Upper lobe of left lung (tissue), 6 donors: ENCODE data around the gene ACKR2. TPM values are rescaled to one million over a fixed set of nuclear protein-coding genes. Genes with fewer than 3 reads are reported as not detected.

Experiments used
- ATAC-seq, 2 donors: fragments of 200-7000 bp; cut with Tn5 transposase; one replicate each; pipeline ENCODE4 v1.9.1; 2022; ENCODE audit warnings: mild to moderate bottlenecking in 2 of 2, moderate library complexity in 2 of 2; ENCODE audit not compliant: low FRiP score in 2 of 2
- DNase-seq, 2 donors: peaks; one replicate each; pipeline ENCODE4 v3.0.0-alpha.2; 2019 to 2020
- H3K27ac ChIP-seq, 4 donors: fragments of 200-600 bp; sonication (generic); one replicate each; pipeline ENCODE4 v1.5.1; 2016 to 2019
- H3K27me3 ChIP-seq, 4 donors: fragments of 200-600 bp; sonication (generic); one replicate each; pipeline ENCODE4 v1.5.1; 2017 to 2019
- H3K36me3 ChIP-seq, 4 donors: fragments of 200-600 bp; sonication (generic); one replicate each; pipeline ENCODE4 v1.5.1; 2016 to 2019
- H3K4me1 ChIP-seq, 4 donors: fragments of 200-600 bp; sonication (generic); one replicate each; pipeline ENCODE4 v1.5.1; 2018 to 2019
- H3K4me3 ChIP-seq, 4 donors: fragments of 200-600 bp; sonication (generic); one replicate each; pipeline ENCODE4 v1.5.1; 2017 to 2019; ENCODE audit warnings: mild to moderate bottlenecking in 2 of 4, moderate library complexity in 1 of 4
- H3K9me3 ChIP-seq, 4 donors: fragments of 200-600 bp; sonication (generic); one replicate each; pipeline ENCODE4 v1.5.1; 2018 to 2019
- CTCF ChIP-seq, 6 experiments: fragments of 450-650 bp in 4 of 6; fragments of 200-600 bp in 2 of 6; sonication (generic) in 2 of 6; IDR thresholded peaks; one replicate each; pipeline ENCODE4 v1.5.1; 2016 to 2019; ENCODE audit warnings: antibody characterized with exemption in 6 of 6
- EP300 ChIP-seq, 4 donors: sonication (generic); formaldehyde crosslinking; IDR thresholded peaks; one replicate each; pipeline ENCODE4 v1.5.1; 2017; ENCODE audit warnings: antibody characterized with exemption in 4 of 4, control low read depth in 2 of 4
- POLR2A ChIP-seq, 4 donors: fragments of 450-650 bp; IDR thresholded peaks; one replicate each; pipeline ENCODE4 v1.5.1; 2016 to 2017; ENCODE audit warnings: antibody characterized with exemption in 4 of 4, mild to moderate bottlenecking in 2 of 4
- POLR2AphosphoS5 ChIP-seq, 2 donors: sonication (generic); formaldehyde crosslinking; IDR thresholded peaks; one replicate each; pipeline ENCODE4 v1.5.1; 2017; ENCODE audit warnings: antibody characterized with exemption in 2 of 2
- WGBS, 2 donors: methylation state at CpG; one replicate each; pipeline ENCODE4 v1.1.5; 2017 to 2018; 5-methylcytosine and 5-hydroxymethylcytosine counted together
- total RNA-seq, 6 donors: library from RNA; depleted of rRNA in 4 of 6; stranded (reverse); fragments of >200 nt in 4 of 6; gene quantifications; one replicate each; pipeline versions ENCODE4 v1.1.0 to v1.2.1, GENCODE V29; 2016 to 2021
- donor health status: DM: no; HTN: no; CAD: no; lungs with moderate emphysema.
- donor health status: DM: no; HTN: yes; CAD: no; lungs with severe emphysema.

ACKR2 gene
- total RNA-seq, 6 donors from 2014 or later, result 1.1 to 8.2 (median 2.3) TPM; not detected in 1

- no peak overlapping the region for H3K27ac ChIP-seq
- H3K9me3 ChIP-seq, result no peaks in the 10 kb centered on the region
- no peaks in the 10 kb centered on the region for H3K27me3 ChIP-seq
- TF ChIP-seq EP300 (IDR thresholded peaks at IDR 0.05), result no peak
- TF ChIP-seq CTCF (IDR thresholded peaks at IDR 0.05), result no peak
- TF ChIP-seq POLR2A (IDR thresholded peaks at IDR 0.05), result no peak
- TF ChIP-seq POLR2AphosphoS5 (IDR thresholded peaks at IDR 0.05), result no peak
- peak in 1 of 2 donors; percentile 78 for DNase-seq
- 95 to 100% methylated on average over 5 to 28 of the region's 28 CpGs for WGBS, 2 donors
- H3K4me1 ChIP-seq, result peaks cover 7 to 22% (median 16%) of the 10 kb centered on the region in 4 donors
- no peak overlapping the region for H3K4me3 ChIP-seq
- H3K36me3 ChIP-seq, result no peaks in the 10 kb centered on the region
- ATAC-seq, result no peak
These were observed 39.6 kb upstream of the ACKR2 start for GRCh38 chr3:42769477-42770131.

GRCh38 chr3:42771271-42771670, 38.0 kb upstream of the ACKR2 start:
- ATAC-seq (no peak), DNase-seq (no peak)
- WGBS, 2 donors, result 54 to 77% methylated on average over 1 of the region's 1 CpG
- Histone ChIP-seq H3K27me3 (no peaks in the 10 kb centered on the region), H3K36me3 (no peaks in the 10 kb centered on the region), H3K4me1 (peaks cover 7 to 17% (median 9%) of the 10 kb centered on the region in 4 donors), H3K9me3 (no peaks in the 10 kb centered on the region), H3K4me3 (no peak overlapping the region), H3K27ac (no peak overlapping the region)
- TF ChIP-seq POLR2A (IDR thresholded peaks at IDR 0.05) (no peak), EP300 (IDR thresholded peaks at IDR 0.05) (no peak), CTCF (IDR thresholded peaks at IDR 0.05) (no peak), POLR2AphosphoS5 (IDR thresholded peaks at IDR 0.05) (no peak)

GRCh38 chr3:42772670-42773408, 36.4 kb upstream of the ACKR2 start, which contains the start of gene CCDC13:
Gene CCDC13, minus strand, starts transcription at chr3:42773253. Its CDS starts 14,908 bp downstream, at chr3:42758345.
- Histone ChIP-seq H3K27me3 (no peaks in the 10 kb centered on the region), H3K9me3 (no peaks in the 10 kb centered on the region), H3K4me1 (peaks cover 7 to 17% (median 9%) of the 10 kb centered on the region in 4 donors), H3K27ac (peak within 1 kb of the TSS; percentile 83 to 93 (median 86)), H3K4me3 (peak within 1 kb of the TSS; percentile 25 to 59 (median 56)), H3K36me3 (no peaks in the 10 kb centered on the region)
- DNase-seq (peak; percentile 96 to 97), ATAC-seq (peak; percentile 94 to 98)
- TF ChIP-seq POLR2A (IDR thresholded peaks at IDR 0.05), result peak in 3 of 4 donors; percentile 31 to 75 (median 45)
- TF ChIP-seq EP300 (IDR thresholded peaks at IDR 0.05), result peak in 1 of 4 donors; percentile 53
- TF ChIP-seq CTCF (IDR thresholded peaks at IDR 0.05), result peak in 1 of 6 experiments; percentile 12
- peak; percentile 80 to 86 for TF ChIP-seq POLR2AphosphoS5 (IDR thresholded peaks at IDR 0.05)
- 3 to 9% methylated on average over 26 to 34 of the region's 63 CpGs for WGBS, 2 donors

GRCh38 chr3:42773409-42773751, 35.9 kb upstream of the ACKR2 start:
- no peak for DNase-seq
- WGBS, 2 donors, result 6 to 12% methylated on average over 6 of the region's 6 CpGs
- peak overlapping the region; percentile 83 to 93 (median 86) for H3K27ac ChIP-seq
- H3K9me3 ChIP-seq, result no peaks in the 10 kb centered on the region
- ATAC-seq, result peak in 1 of 2 donors; percentile 13
- H3K4me3 ChIP-seq, result peak overlapping the region; percentile 25 to 59 (median 56)
- H3K36me3 ChIP-seq, result no peaks in the 10 kb centered on the region
- H3K27me3 ChIP-seq, result no peaks in the 10 kb centered on the region
- H3K4me1 ChIP-seq, result peaks cover 7 to 17% (median 9%) of the 10 kb centered on the region in 4 donors
- TF ChIP-seq EP300 (IDR thresholded peaks at IDR 0.05) (no peak), POLR2AphosphoS5 (IDR thresholded peaks at IDR 0.05) (no peak), CTCF (IDR thresholded peaks at IDR 0.05) (no peak), POLR2A (IDR thresholded peaks at IDR 0.05) (no peak)
